CD4-positive, alpha-beta memory T cell (primary cell): Measurements from ENCODE around the gene MYO5B. TPM values are rescaled to one million over a fixed set of nuclear protein-coding genes. Genes with fewer than 3 reads are reported as not detected.
"Not testable (repeated sequence)": the region's sequence is repeated elsewhere in the genome, so short reads cannot be mapped to it uniquely, and the experiment has no call there.

Source experiments
- CTCF ChIA-PET: fragments of 350-600 bp; sonication (Branson Sonifier 250); formaldehyde crosslinking; loops from one replicate; lab custom pipeline; 2021; ENCODE audit warnings: inconsistent platforms; ENCODE audit not compliant: partially characterized antibody; lab: Charles Lee
- POLR2A ChIA-PET: fragments of 350-600 bp; sonication (Branson Sonifier 250); formaldehyde crosslinking; loops from one replicate; lab custom pipeline; 2021; ENCODE audit not compliant: partially characterized antibody; lab: Charles Lee
- DNase-seq, 5 donors: peaks; one replicate each; pipeline versions ENCODE4 v3.0.0 to v3.0.0-alpha.2; 2020 to 2022; ENCODE audit warnings: mixed read lengths in 1 of 5
- H3K27ac ChIP-seq: one replicate; pipeline ENCODE4 v1.7.0; 2013; ENCODE audit warnings: low read depth, low read length
- H3K27me3 ChIP-seq: 2 replicates; pipeline ENCODE4 v1.7.0; 2013; ENCODE audit warnings: mild to moderate bottlenecking, low read length, moderate library complexity; ENCODE audit not compliant: insufficient read depth
- H3K36me3 ChIP-seq: 2 replicates; pipeline ENCODE4 v1.7.0; 2013; ENCODE audit warnings: mild to moderate bottlenecking, low read length, moderate library complexity; ENCODE audit not compliant: insufficient read depth
- H3K4me1 ChIP-seq: 2 replicates; pipeline ENCODE4 v1.7.0; 2013; ENCODE audit warnings: mild to moderate bottlenecking, low read length, moderate library complexity; ENCODE audit not compliant: insufficient read depth
- H3K4me3 ChIP-seq, 2 donors: one replicate each; pipeline ENCODE4 v1.7.0; 2013; ENCODE audit warnings: low read length in 2 of 2, mild to moderate bottlenecking in 1 of 2
- H3K9me3 ChIP-seq, 2 donors: one replicate each; pipeline ENCODE4 v1.7.0; 2013; ENCODE audit warnings: low read length in 2 of 2, control low read depth in 1 of 2; ENCODE audit not compliant: control insufficient read depth in 1 of 2
- H3K27ac Mint-ChIP-seq, 7 donors: one replicate each; pipeline ENCODE4 v1.8.0; 2020 to 2021; ENCODE audit warnings: mixed read lengths in 7 of 7, mild to moderate bottlenecking in 6 of 7, inconsistent platforms in 3 of 7, moderate library complexity in 3 of 7
- H3K27me3 Mint-ChIP-seq, 2 donors: one replicate each; pipeline ENCODE4 v1.8.0; 2020 to 2021; ENCODE audit warnings: mixed read lengths in 2 of 2
- H3K36me3 Mint-ChIP-seq, 2 donors: one replicate each; pipeline ENCODE4 v1.8.0; 2020 to 2021; ENCODE audit warnings: mixed read lengths in 2 of 2, inconsistent platforms in 1 of 2, mild to moderate bottlenecking in 1 of 2
- H3K4me1 Mint-ChIP-seq, 4 donors: one replicate each; pipeline ENCODE4 v1.8.0; 2020 to 2021; ENCODE audit warnings: mixed read lengths in 4 of 4, mild to moderate bottlenecking in 1 of 4
- H3K4me3 Mint-ChIP-seq, 8 donors: one replicate each; pipeline ENCODE4 v1.8.0; 2020 to 2021; ENCODE audit warnings: mixed read lengths in 8 of 8, mild to moderate bottlenecking in 7 of 8, moderate library complexity in 6 of 8, inconsistent platforms in 3 of 8
- H3K9me3 Mint-ChIP-seq, 8 donors: one replicate each; pipeline ENCODE4 v1.8.0; 2020 to 2021; ENCODE audit warnings: mixed read lengths in 8 of 8, mild to moderate bottlenecking in 5 of 8, inconsistent platforms in 3 of 8, moderate library complexity in 1 of 8
- intact Hi-C: fragments of 100-400 bp; cut with micrococcal nuclease; formaldehyde crosslinking; loops from one replicate; pipeline ENCODE4 v1.15.1; 2023
- polyA plus RNA-seq, 2 donors: library from polyadenylated mRNA; unstranded; fragments of 300-500 nt; fragmentation: Illumina TruSeq; gene quantifications; one replicate each; pipeline ENCODE4 v1.2.3, GENCODE V29; 2021
- total RNA-seq, 2 experiments: library from RNA; stranded (reverse); gene quantifications; one replicate each; pipeline ENCODE4 v1.2.3, GENCODE V29; 2021

MYO5B gene
- total and polyA plus RNA-seq, 4 experiments from 2014 or later, result 0.02 TPM; not detected in 3

- intact Hi-C loops, result loop anchor here (2.0 kb wide), 1 partner anchor 31 kb away; no protein-coding TSS in a partner anchor
- Histone ChIP-seq H3K36me3 (peaks cover 16% of the 10 kb centered on the region), H3K27ac (peak overlapping the region; percentile 20), H3K4me1 (peaks cover 49% of the 10 kb centered on the region)
- DNase-seq, H3K27me3 Mint-ChIP-seq, H3K4me3 ChIP-seq, H3K9me3 ChIP-seq, CTCF ChIA-PET, H3K9me3 Mint-ChIP-seq, H3K27me3 ChIP-seq: not testable (repeated sequence)
- H3K4me1 Mint-ChIP-seq, result peaks cover 24 to 49% (median 33%) of the 10 kb centered on the region in 4 donors
- H3K4me3 Mint-ChIP-seq, result peak overlapping the region in 1 of 8 donors; percentile 90
- H3K27ac Mint-ChIP-seq, result peak overlapping the region in 3 of 7 donors; percentile 33 to 58 (median 57)
- H3K36me3 Mint-ChIP-seq, result peaks cover 28 to 50% of the 10 kb centered on the region in 2 donors
- POLR2A ChIA-PET, result interaction anchor here (1.0 to 1.6 kb wide), 2 partner anchors 23 to 25 kb away, joined by 3 to 10 read pairs; no protein-coding TSS in a partner anchor
Measured at GRCh38 chr18:49789560-49790134, 405.3 kb downstream of the MYO5B start.

- peaks cover 54% of the 10 kb centered on the region for H3K4me1 ChIP-seq
- H3K27me3 Mint-ChIP-seq, result no peaks in the 10 kb centered on the region
- H3K4me3 ChIP-seq, result peak overlapping the region in 1 of 2 donors; percentile 42
- H3K36me3 ChIP-seq, result peaks cover 12% of the 10 kb centered on the region
- H3K27me3 ChIP-seq, result no peaks in the 10 kb centered on the region
- H3K27ac Mint-ChIP-seq, result peak overlapping the region; percentile 48 to 91 (median 88)
- POLR2A ChIA-PET, result interaction anchor here (1.0 to 1.6 kb wide), 3 partner anchors 24 to 31 kb away, joined by 3 to 10 read pairs (median 4); no protein-coding TSS in a partner anchor
- CTCF ChIA-PET, result no interaction called here
- H3K4me1 Mint-ChIP-seq, result peaks cover 30 to 59% (median 41%) of the 10 kb centered on the region in 4 donors
- peak overlapping the region; percentile 67 to 90 (median 78) for H3K4me3 Mint-ChIP-seq
- peak overlapping the region; percentile 20 for H3K27ac ChIP-seq
- H3K9me3 ChIP-seq, result no peaks in the 10 kb centered on the region
- H3K36me3 Mint-ChIP-seq, result peaks cover 26 to 48% of the 10 kb centered on the region in 2 donors
- DNase-seq, result peak in 1 of 5 donors; percentile 20
- intact Hi-C loops, result loop anchor here (2.0 kb wide), 1 partner anchor 32 kb away; no protein-coding TSS in a partner anchor
- H3K9me3 Mint-ChIP-seq, result no peaks in the 10 kb centered on the region
Measured at GRCh38 chr18:49788327-49788898, 406.5 kb downstream of the MYO5B start.

GRCh38 chr18:49786019-49786720 is 408.8 kb downstream of the MYO5B start:
- intact Hi-C loops, result loop anchor here (1.0 kb wide), 1 partner anchor 27 kb away; the partner anchor contains the start of gene ACAA2
- Histone ChIP-seq H3K27me3 (no peaks in the 10 kb centered on the region), H3K36me3 (peaks cover 3% of the 10 kb centered on the region), H3K9me3 (no peaks in the 10 kb centered on the region), H3K4me3 (no peak overlapping the region), H3K4me1 (peaks cover 54% of the 10 kb centered on the region), H3K27ac (no peak overlapping the region)
- DNase-seq, result peak in 4 of 5 donors; percentile 24 to 41 (median 30)
- H3K36me3 Mint-ChIP-seq, result peaks cover 33 to 46% of the 10 kb centered on the region in 2 donors
- ChIA-PET POLR2A (no interaction called here), CTCF (no interaction called here)
- H3K4me1 Mint-ChIP-seq, result peaks cover 30 to 59% (median 41%) of the 10 kb centered on the region in 4 donors
- no peaks in the 10 kb centered on the region for H3K27me3 Mint-ChIP-seq
- H3K27ac Mint-ChIP-seq, result peak overlapping the region in 2 of 7 donors; percentile 42 to 65
- peak overlapping the region in 7 of 8 donors; percentile 27 to 71 (median 58) for H3K4me3 Mint-ChIP-seq
- H3K9me3 Mint-ChIP-seq, result no peaks in the 10 kb centered on the region

- Mint-ChIP-seq H3K27ac (peak overlapping the region in 5 of 7 donors; percentile 7 to 73 (median 25)), H3K9me3 (no peaks in the 10 kb centered on the region), H3K36me3 (peaks cover 37 to 45% of the 10 kb centered on the region in 2 donors), H3K27me3 (no peaks in the 10 kb centered on the region), H3K4me1 (peaks cover 30 to 55% (median 43%) of the 10 kb centered on the region in 4 donors), H3K4me3 (peak overlapping the region in 3 of 8 donors; percentile 40 to 71 (median 53))
- H3K4me1 ChIP-seq, result peaks cover 54% of the 10 kb centered on the region
- no peaks in the 10 kb centered on the region for H3K27me3 ChIP-seq
- intact Hi-C loops, result no loop called here
- ChIA-PET CTCF (interaction anchor here (0.5 to 2.2 kb wide), 7 partner anchors 27 to 1062 kb away, joined by 3 to 10 read pairs (median 3); no protein-coding TSS in a partner anchor), POLR2A (interaction anchor here (0.8 to 1.4 kb wide), 2 partner anchors 28 to 29 kb away, joined by 3 to 5 read pairs; partner anchors contain the start of gene ACAA2)
- DNase-seq, result peak in 1 of 5 donors; percentile 43
- H3K4me3 ChIP-seq, result no peak overlapping the region
- H3K27ac ChIP-seq, result no peak overlapping the region
- H3K36me3 ChIP-seq, result no peaks in the 10 kb centered on the region
- no peaks in the 10 kb centered on the region for H3K9me3 ChIP-seq
Measured at GRCh38 chr18:49784427-49785185, 410.3 kb downstream of the MYO5B start.

GRCh38 chr18:49783631-49784030 is 411.3 kb downstream of the MYO5B start:
- H3K27me3 ChIP-seq, H3K9me3 ChIP-seq, H3K27ac ChIP-seq, H3K9me3 Mint-ChIP-seq, H3K27ac Mint-ChIP-seq, DNase-seq, H3K36me3 ChIP-seq, intact Hi-C loops, H3K27me3 Mint-ChIP-seq, H3K4me3 ChIP-seq: not testable (repeated sequence)
- H3K36me3 Mint-ChIP-seq, result peaks cover 42 to 46% of the 10 kb centered on the region in 2 donors
- H3K4me1 ChIP-seq, result peaks cover 44% of the 10 kb centered on the region
- peak overlapping the region in 1 of 8 donors; percentile 24 for H3K4me3 Mint-ChIP-seq
- ChIA-PET POLR2A (interaction anchor here (1.2 to 1.4 kb wide), 2 partner anchors 30 kb away, joined by 3 to 5 read pairs; partner anchors contain the start of gene ACAA2), CTCF (interaction anchor here (1.1 to 2.2 kb wide), 3 partner anchors 28 to 76 kb away, joined by 4 to 10 read pairs (median 10); no protein-coding TSS in a partner anchor)
- peaks cover 25 to 47% (median 36%) of the 10 kb centered on the region in 4 donors for H3K4me1 Mint-ChIP-seq

GRCh38 chr18:49778826-49779465 is 416.0 kb downstream of the MYO5B start:
- no peaks in the 10 kb centered on the region for H3K4me1 ChIP-seq
- peaks cover 1 to 5% (median 4%) of the 10 kb centered on the region in 4 donors for H3K4me1 Mint-ChIP-seq
- no peaks in the 10 kb centered on the region for H3K27me3 Mint-ChIP-seq
- no peak overlapping the region for H3K27ac ChIP-seq
- intact Hi-C loops, result no loop called here
- POLR2A ChIA-PET, result no interaction called here
- no peak overlapping the region for H3K4me3 ChIP-seq
- no peak overlapping the region for H3K4me3 Mint-ChIP-seq
- no peaks in the 10 kb centered on the region for H3K9me3 ChIP-seq
- no peak overlapping the region for H3K27ac Mint-ChIP-seq
- CTCF ChIA-PET, result no interaction called here
- H3K9me3 Mint-ChIP-seq, result peaks cover 2 to 22% (median 18%) of the 10 kb centered on the region in 8 donors
- no peaks in the 10 kb centered on the region for H3K36me3 ChIP-seq
- no peaks in the 10 kb centered on the region for H3K27me3 ChIP-seq
- peaks cover 48 to 61% of the 10 kb centered on the region in 2 donors for H3K36me3 Mint-ChIP-seq
- DNase-seq, result no peak
